GM18951 (cell line): ENCODE results near the gene LHX3.
"Not testable (repeated sequence)": the region's sequence is repeated elsewhere in the genome, so short reads cannot be mapped to it uniquely, and the experiment has no call there.

ENCODE experiments used
- POLR2A ChIP-seq: IDR thresholded peaks from 4 replicates; pipeline ENCODE4 v1.6.1; 2011; ENCODE audit warnings: mild to moderate bottlenecking; ENCODE audit not compliant: insufficient read length, insufficient read depth; ENCODE audit errors: extremely low read depth
- in situ Hi-C: fragments of 300-500 bp; cut with MboI; formaldehyde crosslinking; loops from one replicate; pipeline ENCODE4 v1.12.0; 2022; ENCODE audit warnings: low sequenced_read_pairs, mixed read lengths, inconsistent platforms; ENCODE audit not compliant: unreplicated experiment

Gene LHX3

DNA sequence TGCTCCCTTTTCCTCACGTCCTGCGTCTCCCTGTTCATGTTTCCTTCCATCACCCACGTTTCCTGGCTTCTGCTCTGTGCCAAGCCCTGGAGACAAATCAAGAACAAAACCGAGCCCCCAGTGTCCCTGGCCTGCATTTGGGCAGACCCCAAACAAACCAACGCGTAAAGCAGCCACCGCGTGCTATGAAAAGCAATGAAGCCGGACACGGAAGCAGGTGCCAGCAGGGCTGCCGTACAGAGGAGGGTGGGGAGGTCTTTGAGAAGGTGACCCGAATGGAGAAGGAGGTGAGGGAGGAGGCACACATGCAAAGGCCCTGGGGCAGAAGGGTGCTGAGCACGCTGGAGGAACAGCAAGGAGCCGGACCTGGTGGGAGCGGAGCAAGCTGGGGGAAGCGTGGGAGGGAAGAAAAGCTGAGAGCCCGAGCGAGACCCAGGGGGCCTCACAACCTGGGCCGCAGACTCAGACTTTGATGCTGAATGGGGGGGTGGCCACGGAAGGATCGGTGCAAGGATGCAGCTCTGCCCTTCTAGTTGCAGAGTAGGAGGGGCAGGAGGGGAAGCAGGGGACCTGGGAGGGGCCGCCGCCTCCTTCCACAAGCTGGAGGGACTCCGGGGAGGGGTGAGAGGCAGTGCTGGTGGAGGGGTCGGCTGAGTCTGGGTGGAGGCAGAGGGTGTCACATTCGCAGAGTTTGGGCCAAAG is 42.1 kb upstream of the LHX3 start:
- no peak for TF ChIP-seq POLR2A
- in situ Hi-C loops = no loop called here

DNA sequence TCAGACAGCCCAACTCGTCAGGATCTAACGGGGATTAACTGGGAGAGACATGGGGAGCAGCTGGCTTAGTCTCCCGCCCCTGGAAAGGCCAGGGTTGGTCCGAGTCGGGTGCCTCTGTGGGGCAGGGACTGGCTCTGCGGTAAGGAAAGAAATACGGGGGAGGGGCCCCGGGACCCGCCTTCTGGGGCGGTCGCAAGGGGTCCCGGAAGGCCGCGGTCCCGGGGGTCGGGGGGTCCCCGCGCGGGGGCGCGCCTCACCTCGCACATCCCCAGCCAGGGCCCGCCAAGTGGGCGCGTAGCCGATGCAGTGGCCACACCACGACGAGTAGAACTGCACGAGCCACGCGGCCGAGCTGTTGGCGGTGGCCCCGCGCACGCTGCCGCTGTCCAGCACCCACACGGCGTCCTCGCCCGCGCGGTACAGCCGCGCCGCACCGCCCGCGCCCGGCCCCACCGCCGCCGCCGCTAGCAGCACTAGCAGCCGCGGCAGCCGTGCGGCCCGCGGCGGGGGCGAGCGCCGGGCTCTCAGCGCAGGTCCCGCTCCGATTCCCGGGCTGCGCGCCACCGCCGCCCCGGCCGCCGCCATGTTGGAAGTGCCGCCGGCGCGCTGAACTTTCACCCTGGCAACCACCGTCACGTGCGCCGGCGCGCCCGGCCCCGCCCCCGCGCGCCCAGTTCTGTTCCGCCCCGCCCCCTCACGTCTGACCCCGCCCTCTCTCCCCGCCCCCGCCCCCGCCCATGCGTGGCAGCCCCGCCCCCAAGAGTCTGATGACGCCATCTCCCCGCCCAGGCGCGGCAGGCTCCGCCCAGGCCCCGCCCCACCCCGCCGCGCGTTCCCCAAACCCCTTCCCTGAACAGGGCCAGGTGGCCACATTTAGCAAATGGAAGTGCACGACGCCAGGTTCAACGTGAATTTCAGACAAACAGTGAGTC is 40.6 kb upstream of the LHX3 start, which contains the start of gene QSOX2:
Gene QSOX2 (minus strand): TSS at position 594 of the 932 bp plus-strand sequence. CDS start 9 bp downstream, at position 585.
- TF ChIP-seq POLR2A = peak; percentile 70
- in situ Hi-C loops = no loop called here

DNA sequence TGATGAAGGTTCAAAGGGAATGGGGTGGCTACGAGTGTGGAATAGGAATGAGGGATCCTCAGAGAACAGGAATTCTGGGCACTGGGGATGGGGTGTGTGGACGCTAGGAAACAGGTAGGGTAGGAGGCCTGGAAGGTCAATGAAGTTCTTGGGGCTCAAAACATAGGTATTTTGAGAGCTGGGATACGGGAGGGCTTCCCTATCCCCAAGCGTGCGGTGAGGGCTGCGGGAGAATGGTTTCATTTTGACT is 40.0 kb upstream of the LHX3 start:
- in situ Hi-C loops = no loop called here
- TF ChIP-seq POLR2A = no peak

- TF ChIP-seq POLR2A = no peak
- in situ Hi-C loops = no loop called here
Observed at GRCh38 chr9:136244122-136244968, 39.4 kb upstream of the LHX3 start.

GRCh38 chr9:136243631-136244030 is 38.7 kb upstream of the LHX3 start:
- TF ChIP-seq POLR2A = peak; percentile 31
- in situ Hi-C loops = no loop called here

DNA sequence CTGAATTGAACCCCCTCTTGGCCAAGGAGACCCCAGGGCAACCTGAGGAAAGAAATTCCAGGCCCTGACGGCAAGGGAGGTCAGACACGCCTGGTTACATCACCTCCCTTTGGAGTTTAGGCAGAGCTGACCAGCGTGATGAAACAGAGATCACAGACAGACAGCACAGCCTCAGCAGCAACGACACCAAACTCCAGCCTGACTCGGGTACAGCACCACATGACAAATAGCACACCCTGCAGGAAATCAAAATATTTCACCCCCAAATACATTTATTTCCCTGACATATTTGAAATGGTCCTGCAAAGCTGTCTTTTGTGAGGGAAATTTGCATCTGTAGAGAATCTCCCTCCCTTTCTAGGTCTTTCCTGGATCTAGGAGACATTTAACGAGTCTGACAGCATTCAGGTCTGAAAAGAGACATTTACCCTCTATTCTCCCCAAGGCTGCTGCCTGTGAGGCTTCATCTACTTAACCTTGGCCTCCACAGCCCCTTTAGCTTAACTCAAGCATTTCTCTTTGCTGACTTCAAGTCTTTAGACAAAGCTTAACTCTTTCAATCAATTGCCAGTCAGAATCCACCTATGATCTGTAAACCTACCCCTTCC is 38.1 kb upstream of the LHX3 start:
- no peak for TF ChIP-seq POLR2A
- in situ Hi-C loops = no loop called here

GRCh38 chr9:136242248-136242647 is 37.3 kb upstream of the LHX3 start:
- in situ Hi-C loops = no loop called here
- TF ChIP-seq POLR2A = no peak

GRCh38 chr9:136241542-136241941 is 36.6 kb upstream of the LHX3 start:
- no peak for TF ChIP-seq POLR2A
- in situ Hi-C loops = no loop called here

DNA sequence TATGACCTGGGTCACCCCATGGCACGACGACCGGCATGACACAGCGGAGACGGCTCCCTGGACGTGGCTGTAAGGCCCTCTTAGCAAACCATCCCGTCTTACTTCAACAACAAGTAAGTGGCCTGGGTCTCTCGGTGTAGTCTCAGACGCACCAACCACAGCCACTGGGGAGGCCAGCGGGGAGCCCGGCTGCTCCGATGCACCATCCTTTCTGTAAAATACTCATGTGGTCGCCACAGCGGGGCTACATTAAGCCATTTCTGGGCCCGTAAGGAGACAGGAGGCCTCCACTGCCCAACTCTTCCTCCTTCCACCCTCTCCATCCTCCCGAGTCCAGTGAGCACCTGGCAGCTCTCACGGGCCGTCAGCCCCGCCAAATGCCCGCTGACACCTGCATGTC is 36.0 kb upstream of the LHX3 start:
- TF ChIP-seq POLR2A = no peak
- in situ Hi-C loops = no loop called here

DNA sequence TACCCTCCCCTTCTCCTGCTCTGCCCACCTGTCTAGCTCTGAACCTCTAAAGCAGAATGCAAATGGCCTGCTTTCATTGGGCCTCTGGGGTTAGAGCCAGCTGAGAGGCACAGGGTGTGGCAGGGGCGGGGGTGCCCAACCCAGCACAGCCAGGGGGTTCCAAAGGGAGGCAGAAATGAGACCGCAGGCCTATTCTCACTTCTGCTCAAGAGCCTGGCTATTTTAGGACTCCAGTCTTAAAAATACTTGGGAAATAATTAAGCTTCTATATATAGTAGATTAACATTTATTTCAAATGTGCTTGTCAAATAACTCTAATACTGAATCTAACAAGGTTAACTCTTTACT is 35.0 kb upstream of the LHX3 start:
- in situ Hi-C loops = no loop called here
- TF ChIP-seq POLR2A = no peak

GRCh38 chr9:136239135-136239982 is 34.4 kb upstream of the LHX3 start:
- in situ Hi-C loops = no loop called here
- no peak for TF ChIP-seq POLR2A

DNA sequence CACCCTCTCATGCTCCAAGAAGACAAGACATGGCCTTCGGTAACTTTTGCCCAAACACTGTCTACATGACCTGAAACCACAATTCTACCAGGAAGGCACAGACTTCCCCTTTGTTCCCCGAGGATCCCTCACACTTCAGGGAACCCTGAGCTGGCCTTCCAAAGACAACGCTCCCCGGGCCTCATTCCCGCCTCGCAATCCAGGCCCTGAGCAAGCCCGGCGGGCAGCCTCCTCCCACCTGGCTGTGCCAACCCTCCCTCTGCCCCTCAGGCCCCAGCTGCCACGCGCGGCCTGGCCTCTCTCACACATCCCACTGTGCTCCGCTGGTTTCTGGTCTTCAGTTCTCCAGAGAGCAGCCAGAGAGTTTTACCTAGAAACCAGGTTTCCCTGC is 33.4 kb upstream of the LHX3 start:
- no peak for TF ChIP-seq POLR2A
- in situ Hi-C loops = no loop called here

- in situ Hi-C loops = no loop called here
- no peak for TF ChIP-seq POLR2A
Observed at GRCh38 chr9:136237486-136238341, 32.8 kb upstream of the LHX3 start.

GRCh38 chr9:136236471-136237410 is 31.8 kb upstream of the LHX3 start:
- in situ Hi-C loops = not testable (repeated sequence)
